Tibial nerve (tissue), 4 donors: ENCODE data around the gene MYOM3. TPM values are rescaled to one million over a fixed set of nuclear protein-coding genes. Genes with fewer than 3 reads are reported as not detected.

Experiments used
- DNase-seq, 2 donors: peaks; one replicate each; pipeline ENCODE4 v3.0.0-alpha.2; 2019; ENCODE audit warnings: low spot score in 2 of 2
- H3K27ac ChIP-seq, 4 donors: fragments of 200-600 bp; sonication (generic) in 3 of 4; one replicate each; pipeline ENCODE4 v1.5.1; 2017 to 2019; ENCODE audit warnings: mild to moderate bottlenecking in 1 of 4
- H3K27me3 ChIP-seq, 2 donors: fragments of 200-600 bp; sonication (generic) in 1 of 2; one replicate each; pipeline versions ENCODE4 v1.5.1 to v1.6.0; 2017 to 2019
- H3K36me3 ChIP-seq, 3 donors: fragments of 200-600 bp; sonication (generic); one replicate each; pipeline ENCODE4 v1.5.1; 2018 to 2019
- H3K4me1 ChIP-seq, 4 donors: fragments of 200-600 bp; sonication (generic) in 3 of 4; one replicate each; pipeline ENCODE4 v1.5.1; 2017 to 2019
- H3K4me3 ChIP-seq, 4 donors: fragments of 200-600 bp; sonication (generic) in 3 of 4; one replicate each; pipeline ENCODE4 v1.5.1; 2017 to 2019; ENCODE audit warnings: mild to moderate bottlenecking in 1 of 4, moderate library complexity in 1 of 4
- H3K9me3 ChIP-seq, 4 donors: fragments of 200-600 bp; sonication (generic) in 3 of 4; one replicate each; pipeline ENCODE4 v1.5.1; 2017 to 2019
- CTCF ChIP-seq, 5 experiments: fragments of 200-600 bp in 3 of 5; fragments of 450-650 bp in 2 of 5; sonication (generic) in 3 of 5; IDR thresholded peaks; one replicate each; pipeline ENCODE4 v1.5.1; 2016 to 2019; ENCODE audit warnings: antibody characterized with exemption in 5 of 5, mild to moderate bottlenecking in 3 of 5, moderate library complexity in 2 of 5
- EP300 ChIP-seq, 2 donors: sonication (generic); formaldehyde crosslinking; IDR thresholded peaks; one replicate each; pipeline ENCODE4 v1.6.1; 2017; ENCODE audit warnings: antibody characterized with exemption in 2 of 2, mild to moderate bottlenecking in 1 of 2
- POLR2A ChIP-seq, 2 donors: fragments of 450-650 bp; IDR thresholded peaks; one replicate each; pipeline ENCODE4 v1.6.1; 2017; ENCODE audit warnings: antibody characterized with exemption in 2 of 2, mild to moderate bottlenecking in 2 of 2, moderate library complexity in 2 of 2
- WGBS, 2 donors: methylation state at CpG; one replicate each; pipeline ENCODE4 v1.1.5; 2018; 5-methylcytosine and 5-hydroxymethylcytosine counted together
- total RNA-seq, 4 donors: library from RNA; depleted of rRNA; stranded (reverse); fragments of >200 nt; gene quantifications; one replicate each; pipeline ENCODE4 v1.1.0, GENCODE V29; 2016

MYOM3 gene
- total RNA-seq, 4 donors from 2014 or later = 0.20 to 0.60 (median 0.22) TPM; not detected in 1

- WGBS, 2 donors = 68 to 76% methylated on average over 4 to 8 of the region's 8 CpGs
- H3K4me1 ChIP-seq = no peaks in the 10 kb centered on the region
- H3K36me3 ChIP-seq = no peaks in the 10 kb centered on the region
- TF ChIP-seq CTCF (IDR thresholded peaks at IDR 0.05) (no peak), EP300 (IDR thresholded peaks at IDR 0.05) (no peak), POLR2A (IDR thresholded peaks at IDR 0.05) (no peak)
- no peak for DNase-seq
- H3K4me3 ChIP-seq = no peak overlapping the region
- no peak overlapping the region for H3K27ac ChIP-seq
- no peaks in the 10 kb centered on the region for H3K9me3 ChIP-seq
- H3K27me3 ChIP-seq = no peaks in the 10 kb centered on the region
Observed at GRCh38 chr1:24102961-24103360, 9.0 kb downstream of the MYOM3 start.

- Histone ChIP-seq H3K4me1 (no peaks in the 10 kb centered on the region), H3K27ac (no peak overlapping the region), H3K27me3 (no peaks in the 10 kb centered on the region), H3K4me3 (no peak overlapping the region), H3K36me3 (no peaks in the 10 kb centered on the region), H3K9me3 (no peaks in the 10 kb centered on the region)
- DNase-seq = no peak
- TF ChIP-seq POLR2A (IDR thresholded peaks at IDR 0.05) = no peak
- no peak for TF ChIP-seq CTCF (IDR thresholded peaks at IDR 0.05)
- TF ChIP-seq EP300 (IDR thresholded peaks at IDR 0.05) = no peak
- 70 to 73% methylated on average over 9 of the region's 9 CpGs for WGBS, 2 donors
Observed at GRCh38 chr1:24101796-24102586, 9.9 kb downstream of the MYOM3 start.

GRCh38 chr1:24100945-24101737, 10.8 kb downstream of the MYOM3 start:
- Histone ChIP-seq H3K27ac (no peak overlapping the region), H3K9me3 (no peaks in the 10 kb centered on the region), H3K4me3 (no peak overlapping the region), H3K4me1 (no peaks in the 10 kb centered on the region), H3K36me3 (no peaks in the 10 kb centered on the region), H3K27me3 (no peaks in the 10 kb centered on the region)
- TF ChIP-seq POLR2A (IDR thresholded peaks at IDR 0.05) (no peak), CTCF (IDR thresholded peaks at IDR 0.05) (no peak), EP300 (IDR thresholded peaks at IDR 0.05) (no peak)
- WGBS, 2 donors = 75 to 76% methylated on average over 13 of the region's 13 CpGs
- DNase-seq = no peak

GRCh38 chr1:24098943-24099638, 12.8 kb downstream of the MYOM3 start:
- Histone ChIP-seq H3K9me3 (no peaks in the 10 kb centered on the region), H3K36me3 (no peaks in the 10 kb centered on the region), H3K4me1 (no peaks in the 10 kb centered on the region), H3K4me3 (no peak overlapping the region), H3K27ac (no peak overlapping the region), H3K27me3 (no peaks in the 10 kb centered on the region)
- TF ChIP-seq CTCF (IDR thresholded peaks at IDR 0.05) (no peak), POLR2A (IDR thresholded peaks at IDR 0.05) (no peak), EP300 (IDR thresholded peaks at IDR 0.05) (no peak)
- WGBS, 2 donors = 69 to 74% methylated on average over 12 of the region's 12 CpGs
- no peak for DNase-seq
